Measurements from ENCODE around the gene COPS8.

GRCh38 chr2:237139123-237139675, 53.5 kb downstream of the COPS8 start:
- no peak for TF ChIP-seq CTCF (IDR thresholded peaks at IDR 0.05; ENCODE audit: low read length)
- no peak for TF ChIP-seq EZH2 (IDR thresholded peaks at IDR 0.05; ENCODE audit: borderline replicate concordance, low read length)
